Aorta (tissue), 5 donors: Measurements from ENCODE around the gene GNGT1. TPM values are rescaled to one million over a fixed set of nuclear protein-coding genes. Genes with fewer than 3 reads are reported as not detected.

Experiments used
- ATAC-seq: fragments of 200-7000 bp; cut with Tn5 transposase; one replicate; pipeline ENCODE4 v1.9.1; 2022; ENCODE audit warnings: moderate library complexity; ENCODE audit not compliant: low FRiP score
- DNase-seq, 2 donors: peaks; one replicate each; pipeline ENCODE4 v3.0.0-alpha.2; 2020
- H3K27ac ChIP-seq, 2 donors: one replicate each; pipeline ENCODE4 v1.5.1; 2013; ENCODE audit warnings: low read length in 2 of 2, mild to moderate bottlenecking in 2 of 2, moderate library complexity in 2 of 2, control low read depth in 1 of 2, inconsistent platforms in 1 of 2, low read depth in 1 of 2
- H3K27me3 ChIP-seq, 2 donors: one replicate each; pipeline ENCODE4 v1.6.1; 2013; ENCODE audit warnings: control low read depth in 1 of 2, low read length in 1 of 2, mild to moderate bottlenecking in 1 of 2, moderate library complexity in 1 of 2; ENCODE audit not compliant: insufficient read depth in 2 of 2, control insufficient read depth in 1 of 2
- H3K36me3 ChIP-seq, 2 donors: one replicate each; pipeline ENCODE4 v1.6.1; 2013; ENCODE audit warnings: control low read depth in 1 of 2, low read length in 1 of 2, mild to moderate bottlenecking in 1 of 2; ENCODE audit not compliant: insufficient read depth in 2 of 2, control insufficient read depth in 1 of 2
- H3K4me1 ChIP-seq, 2 donors: one replicate each; pipeline ENCODE4 v1.6.1; 2013; ENCODE audit warnings: low read length in 2 of 2, control low read depth in 1 of 2, mild to moderate bottlenecking in 1 of 2, moderate library complexity in 1 of 2; ENCODE audit not compliant: insufficient read depth in 2 of 2, control insufficient read depth in 1 of 2
- H3K4me3 ChIP-seq, 2 donors: one replicate each; pipeline ENCODE4 v1.5.1; 2013; ENCODE audit warnings: low read length in 2 of 2, control low read depth in 1 of 2, mild to moderate bottlenecking in 1 of 2
- H3K9me3 ChIP-seq: one replicate; pipeline ENCODE4 v1.6.1; 2013; ENCODE audit warnings: mild to moderate bottlenecking, low read length; ENCODE audit not compliant: control insufficient read depth
- WGBS, 2 donors: extraction: QIAGEN DNeasy Blood & Tissue Kit; methylation state at CpG; one replicate each; pipeline ENCODE4 v1.1.7; 2013; 5-methylcytosine and 5-hydroxymethylcytosine counted together
- intact Hi-C, 2 donors: fragments of 100-400 bp; cut with DNase I; formaldehyde crosslinking; loops; one replicate each; pipeline versions ENCODE4 v1.14.2 to v1.15.0; 2022
- polyA plus RNA-seq, 2 donors: library from polyadenylated mRNA; stranded (reverse); fragments of 200-250 nt; gene quantifications; one replicate each; pipeline ENCODE4 v1.2.3, GENCODE V29; 2013
- total RNA-seq, 2 donors: library from RNA; stranded (reverse); fragmentation: NEBNext Ultra II Directional; extraction: Animal tissue kit (Norgen Biotek cat#: 25700); gene quantifications; one replicate each; pipeline ENCODE4 v1.2.1, GENCODE V29; 2021
- donor health status: healthy with polysubstance abuse.
- donor health status: Bipolar disorder and iron deficiency.
- donor health status: DM: no; HTN: no; CAD: no.
- donor health status: DM: no; HTN: no; CAD: no.
- donor health status: DM: yes; HTN: yes; CAD: no.

GNGT1 gene
- total and polyA plus RNA-seq, 4 donors: not detected

- no peak for ATAC-seq
- no peak for DNase-seq
- no peak overlapping the region for H3K27ac ChIP-seq
- H3K36me3 ChIP-seq: no peaks in the 10 kb centered on the region
- no peaks in the 10 kb centered on the region for H3K27me3 ChIP-seq
- H3K4me3 ChIP-seq: no peak overlapping the region
- intact Hi-C loops: no loop called here
- no peaks in the 10 kb centered on the region for H3K9me3 ChIP-seq
- H3K4me1 ChIP-seq: no peaks in the 10 kb centered on the region
Observed at GRCh38 chr7:93882468-93882867, 23.9 kb upstream of the GNGT1 start.

- ATAC-seq (no peak), DNase-seq (no peak)
- H3K9me3 ChIP-seq: no peaks in the 10 kb centered on the region
- H3K4me3 ChIP-seq: no peak overlapping the region
- intact Hi-C loops: no loop called here
- H3K4me1 ChIP-seq: no peaks in the 10 kb centered on the region
- no peaks in the 10 kb centered on the region for H3K27me3 ChIP-seq
- no peaks in the 10 kb centered on the region for H3K36me3 ChIP-seq
- H3K27ac ChIP-seq: no peak overlapping the region
- 79 to 80% methylated on average over 3 of the region's 3 CpGs for WGBS, 2 donors
Observed at GRCh38 chr7:93883078-93883916, 23.1 kb upstream of the GNGT1 start.

DNA sequence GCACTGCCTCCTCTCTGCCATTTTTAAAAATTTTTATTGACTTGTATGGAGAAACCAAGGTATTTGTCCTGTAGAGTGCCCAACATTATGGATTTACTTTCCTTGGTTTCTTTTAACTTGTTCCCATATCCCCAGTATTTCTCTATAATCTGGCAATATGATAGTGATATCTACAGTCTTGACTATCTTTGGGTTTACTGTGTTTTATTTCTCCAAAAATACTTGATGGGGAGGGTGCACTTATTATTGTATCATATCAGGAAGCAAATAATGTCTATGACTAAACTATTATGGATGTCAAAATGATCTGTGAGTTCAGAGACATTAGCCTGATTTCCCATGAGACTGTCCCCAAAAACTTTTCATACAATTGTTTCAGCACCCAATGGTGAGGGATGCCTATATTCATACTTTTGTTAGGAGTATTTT, 22.4 kb upstream of the GNGT1 start:
- H3K27ac ChIP-seq: no peak overlapping the region
- H3K27me3 ChIP-seq: no peaks in the 10 kb centered on the region
- no peak for ATAC-seq
- intact Hi-C loops: no loop called here
- DNase-seq: no peak
- H3K36me3 ChIP-seq: no peaks in the 10 kb centered on the region
- H3K9me3 ChIP-seq: no peaks in the 10 kb centered on the region
- no peak overlapping the region for H3K4me3 ChIP-seq
- H3K4me1 ChIP-seq: no peaks in the 10 kb centered on the region

DNA sequence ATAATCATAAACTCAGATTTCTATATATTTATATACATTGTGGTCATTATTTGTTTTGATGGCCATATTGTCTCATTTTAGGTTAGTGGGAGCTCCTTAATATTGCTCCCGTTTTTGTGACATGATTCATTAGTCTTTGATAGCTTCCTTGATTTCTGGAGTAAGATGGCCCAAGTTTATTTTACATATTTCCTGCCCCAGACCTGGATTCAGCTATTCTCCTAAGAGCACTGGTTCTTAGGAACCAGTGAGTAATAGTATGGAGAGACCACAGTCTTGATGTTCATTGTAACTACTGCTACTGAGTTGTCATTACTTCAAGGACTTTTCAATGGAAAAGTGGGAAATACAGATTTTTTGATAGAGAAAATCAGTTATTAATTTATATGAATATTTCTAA, 21.8 kb upstream of the GNGT1 start:
- intact Hi-C loops: no loop called here
- WGBS, 2 donors: 88% methylated on average over 1 of the region's 1 CpG
- Histone ChIP-seq H3K4me3 (no peak overlapping the region), H3K36me3 (no peaks in the 10 kb centered on the region), H3K27me3 (no peaks in the 10 kb centered on the region), H3K4me1 (no peaks in the 10 kb centered on the region), H3K27ac (no peak overlapping the region), H3K9me3 (no peaks in the 10 kb centered on the region)
- DNase-seq (no peak), ATAC-seq (no peak)

- Histone ChIP-seq H3K36me3 (no peaks in the 10 kb centered on the region), H3K4me3 (no peak overlapping the region), H3K9me3 (no peaks in the 10 kb centered on the region), H3K4me1 (no peaks in the 10 kb centered on the region), H3K27ac (no peak overlapping the region), H3K27me3 (no peaks in the 10 kb centered on the region)
- intact Hi-C loops: no loop called here
- ATAC-seq: no peak
- WGBS, 2 donors: 78 to 90% methylated on average over 3 of the region's 3 CpGs
- DNase-seq: no peak
Observed at GRCh38 chr7:93889261-93889660, 17.1 kb upstream of the GNGT1 start.

- no peak overlapping the region for H3K27ac ChIP-seq
- peak overlapping the region; percentile 59 to 60 for H3K4me3 ChIP-seq
- no peaks in the 10 kb centered on the region for H3K36me3 ChIP-seq
- intact Hi-C loops: no loop called here
- no peaks in the 10 kb centered on the region for H3K27me3 ChIP-seq
- no peaks in the 10 kb centered on the region for H3K4me1 ChIP-seq
- H3K9me3 ChIP-seq: no peaks in the 10 kb centered on the region
- peak; percentile 80 for ATAC-seq
- peak in 1 of 2 donors; percentile 54 for DNase-seq
- WGBS, 2 donors: 0 to 1% methylated on average over 28 of the region's 28 CpGs
Observed at GRCh38 chr7:93890041-93890463, 16.3 kb upstream of the GNGT1 start.

GRCh38 chr7:93890464-93891068, 15.8 kb upstream of the GNGT1 start, which contains the start of gene TFPI2:
Gene TFPI2, minus strand, starts transcription at chr7:93890753. Its CDS starts 75 bp downstream, at chr7:93890678.
- no peaks in the 10 kb centered on the region for H3K36me3 ChIP-seq
- H3K4me3 ChIP-seq: peak within 1 kb of the TSS; percentile 59 to 60
- no peak within 1 kb of the TSS for H3K27ac ChIP-seq
- intact Hi-C loops: no loop called here
- ATAC-seq: peak; percentile 77
- 0 to 1% methylated on average over 48 to 49 of the region's 49 CpGs for WGBS, 2 donors
- peak; percentile 56 to 78 for DNase-seq
- H3K27me3 ChIP-seq: no peaks in the 10 kb centered on the region
- H3K9me3 ChIP-seq: no peaks in the 10 kb centered on the region
- H3K4me1 ChIP-seq: no peaks in the 10 kb centered on the region

DNA sequence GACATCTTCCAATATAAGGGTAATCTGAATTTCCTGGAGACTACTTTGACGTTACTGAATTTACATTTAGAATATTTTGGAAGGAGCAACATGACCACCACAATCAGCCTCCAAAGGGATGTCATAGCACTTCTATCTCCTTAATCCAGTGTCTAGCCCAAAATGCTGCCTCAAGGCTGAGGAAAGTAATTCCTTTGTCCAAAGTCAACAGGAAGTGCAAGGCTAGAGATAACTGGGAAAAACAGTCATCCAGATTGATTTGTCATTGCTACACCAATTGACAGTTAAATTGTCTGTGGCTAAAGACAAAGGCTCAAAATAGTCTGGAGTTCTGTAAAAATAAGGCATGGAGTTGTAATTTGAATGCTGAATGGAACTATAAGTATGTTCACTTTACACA, 11.9 kb upstream of the GNGT1 start:
- no peaks in the 10 kb centered on the region for H3K36me3 ChIP-seq
- H3K4me3 ChIP-seq: no peak overlapping the region
- ATAC-seq: no peak
- DNase-seq: no peak
- no peak overlapping the region for H3K27ac ChIP-seq
- intact Hi-C loops: no loop called here
- H3K4me1 ChIP-seq: no peaks in the 10 kb centered on the region
- WGBS, 2 donors: 71 to 81% methylated on average over 1 of the region's 1 CpG
- no peaks in the 10 kb centered on the region for H3K27me3 ChIP-seq
- no peaks in the 10 kb centered on the region for H3K9me3 ChIP-seq
